Heart left ventricle (tissue), 16 donors: ENCODE data around the gene CERCAM. TPM values are rescaled to one million over a fixed set of nuclear protein-coding genes. Genes with fewer than 3 reads are reported as not detected.

ENCODE experiments used
- ATAC-seq, 4 donors: fragments of 200-7000 bp; cut with Tn5 transposase; one replicate each; pipeline ENCODE4 v1.9.1; 2020 to 2022; ENCODE audit warnings: moderate library complexity in 4 of 4, mild to moderate bottlenecking in 3 of 4, moderate number of reproducible peaks in 1 of 4
- DNase-seq, 5 donors: peaks; one replicate each; pipeline ENCODE4 v3.0.0-alpha.2; 2020
- H3K27ac ChIP-seq, 12 donors: fragments of 200-600 bp; sonication (generic) in 4 of 12; one replicate each; pipeline versions ENCODE4 v1.5.0 to v1.8.0; 2016 to 2022; ENCODE audit warnings: mild to moderate bottlenecking in 2 of 12
- H3K27me3 ChIP-seq, 9 donors: fragments of 200-600 bp; sonication (generic) in 2 of 9; one replicate each; pipeline versions ENCODE4 v1.5.1 to v1.8.0; 2016 to 2022; ENCODE audit warnings: mild to moderate bottlenecking in 3 of 9
- H3K36me3 ChIP-seq, 9 donors: fragments of 200-600 bp; sonication (generic) in 2 of 9; one replicate each; pipeline versions ENCODE4 v1.5.0 to v1.8.0; 2018 to 2022; ENCODE audit warnings: mild to moderate bottlenecking in 2 of 9
- H3K4me1 ChIP-seq, 12 donors: fragments of 200-600 bp; sonication (generic) in 4 of 12; one replicate each; pipeline versions ENCODE4 v1.5.0 to v1.8.0; 2016 to 2022; ENCODE audit warnings: mild to moderate bottlenecking in 3 of 12
- H3K4me3 ChIP-seq, 12 donors: fragments of 200-600 bp; sonication (generic) in 4 of 12; one replicate each; pipeline versions ENCODE4 v1.5.0 to v1.8.0; 2017 to 2022; ENCODE audit warnings: mild to moderate bottlenecking in 9 of 12, moderate library complexity in 4 of 12
- H3K9me3 ChIP-seq, 12 donors: fragments of 200-600 bp; sonication (generic) in 4 of 12; one replicate each; pipeline versions ENCODE4 v1.5.0 to v1.8.0; 2016 to 2022; ENCODE audit warnings: mild to moderate bottlenecking in 1 of 12
- POLR2A ChIP-seq, 2 donors: fragments of 450-650 bp; IDR thresholded peaks; one replicate each; pipeline ENCODE4 v1.6.1; 2017; ENCODE audit warnings: antibody characterized with exemption in 2 of 2, mild to moderate bottlenecking in 2 of 2, moderate library complexity in 2 of 2
- WGBS, 4 donors: extraction: QIAGEN DNeasy Blood & Tissue Kit in 2 of 4; methylation state at CpG; one replicate each; pipeline versions ENCODE4 v1.1.5 to v1.1.7; 2013 to 2018; 5-methylcytosine and 5-hydroxymethylcytosine counted together
- intact Hi-C, 10 donors: fragments of 100-400 bp; cut with DNase I; formaldehyde crosslinking; loops; one replicate each; pipeline versions ENCODE4 v1.11.1 to v1.14.2; 2022
- polyA plus RNA-seq, 2 donors: library from polyadenylated mRNA; stranded (reverse); fragments of 200-250 nt; gene quantifications; one replicate each; pipeline ENCODE4 v1.2.3, GENCODE V29; 2013
- total RNA-seq, 9 donors: library from RNA; depleted of rRNA in 2 of 9; stranded (reverse); fragments of >200 nt in 2 of 9; fragmentation: NEBNext Ultra II Directional in 3 of 9; extraction: Animal tissue kit (Norgen Biotek cat#: 25700) in 3 of 9; gene quantifications; one replicate each; pipeline versions ENCODE4 v1.1.0 to v1.2.4, GENCODE V29; 2016 to 2023
- TF ChIP-seq, protein P1 (sequence below), 12 donors: fragments of 200-600 bp; sonication (generic) in 4 of 12; IDR thresholded peaks; one replicate each; pipeline versions ENCODE4 v1.5.0 to v1.8.0; 2018 to 2022; ENCODE audit warnings: antibody characterized with exemption in 12 of 12, mild to moderate bottlenecking in 5 of 12
- donor health status: ischemic (EF 13 %, LVEDD 7.1; RV severe dilation, severe dysfunction).
- donor health status: healthy with polysubstance abuse.
- donor health status: DM: no; HTN: yes; CAD: no.
- donor health status: DM: no; HTN: no; CAD: no.
- donor health status: ischemic (EF 25% LVEDD 6.9; RV normal size, moderate dysfunction).
- donor health status: ischemic (EF 25% LVEDD 5.7; RV mildly dilated, moderate dysfunction).
- donor health status: healthy.
- donor health status: DM: yes; HTN: yes; CAD: no.
- donor health status: ischemic (EF 35%, LVEDD 5.7; RV mildly dilated, moderate dysfunction).
- donor health status: nonischemic (EF 11% LVEDD 7.7; RV severe dilation, severe dysfunction).
- donor health status: DM: yes; HTN: yes; CAD: no.
- donor health status: PGD.
- donor health status: ischemic (EF 29% LVEDD 5.4; RV normal size, mild dysfunction).
- donor health status: nonischemic (EF 23%, LVEDD 6.1; RV moderate dilation, normal function).

CERCAM gene
- total and polyA plus RNA-seq, 11 donors: 5.3 to 30.0 (median 11.4) TPM

DNA sequence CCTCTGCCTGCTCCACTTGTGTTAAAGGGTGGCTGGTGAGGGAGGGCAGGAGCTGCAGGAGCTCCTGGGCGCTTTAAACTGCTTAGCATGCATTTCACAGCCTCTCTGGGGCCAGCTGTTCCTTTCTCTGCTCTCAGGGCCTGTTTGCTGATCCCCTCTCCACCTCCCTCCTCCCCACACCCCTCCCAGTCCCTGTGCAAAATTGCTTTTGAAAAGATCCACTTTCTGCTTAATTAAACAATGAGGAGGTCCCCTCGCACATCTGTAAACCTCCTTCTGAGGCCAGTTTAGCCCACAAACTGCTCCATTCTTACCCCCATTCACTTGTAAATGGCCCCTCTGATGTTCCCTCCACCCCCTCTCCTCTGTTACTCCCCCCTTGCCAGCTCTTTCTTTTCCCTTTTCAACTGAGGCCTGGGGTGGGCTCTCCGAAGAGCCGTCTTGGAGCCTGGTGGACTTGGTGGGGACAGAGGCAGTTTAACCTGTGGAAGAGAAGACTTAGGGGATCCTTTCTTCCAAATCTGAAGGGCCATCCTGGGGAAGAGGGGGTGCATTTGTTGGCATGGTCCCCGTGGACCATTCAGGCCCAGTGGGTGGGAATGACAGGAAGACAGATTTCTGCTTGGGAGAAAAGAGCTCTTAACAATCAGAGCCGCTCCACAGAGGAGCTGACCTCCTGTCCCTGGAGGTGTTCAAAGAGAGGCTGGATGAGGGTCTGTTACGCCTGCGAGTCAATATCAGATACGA is 37.5 kb upstream of the CERCAM start:
- intact Hi-C loops: no loop called here
- no peak for ATAC-seq
- Histone ChIP-seq H3K9me3 (no peaks in the 10 kb centered on the region), H3K27me3 (no peaks in the 10 kb centered on the region), H3K27ac (no peak overlapping the region), H3K4me1 (peaks cover 0 to 10% (median 0%) of the 10 kb centered on the region in 12 donors), H3K4me3 (no peak overlapping the region), H3K36me3 (peaks cover 0 to 85% (median 68%) of the 10 kb centered on the region in 9 donors)
- DNase-seq: no peak
- TF ChIP-seq POLR2A (IDR thresholded peaks at IDR 0.05): no peak
- TF ChIP-seq, protein P1, sequence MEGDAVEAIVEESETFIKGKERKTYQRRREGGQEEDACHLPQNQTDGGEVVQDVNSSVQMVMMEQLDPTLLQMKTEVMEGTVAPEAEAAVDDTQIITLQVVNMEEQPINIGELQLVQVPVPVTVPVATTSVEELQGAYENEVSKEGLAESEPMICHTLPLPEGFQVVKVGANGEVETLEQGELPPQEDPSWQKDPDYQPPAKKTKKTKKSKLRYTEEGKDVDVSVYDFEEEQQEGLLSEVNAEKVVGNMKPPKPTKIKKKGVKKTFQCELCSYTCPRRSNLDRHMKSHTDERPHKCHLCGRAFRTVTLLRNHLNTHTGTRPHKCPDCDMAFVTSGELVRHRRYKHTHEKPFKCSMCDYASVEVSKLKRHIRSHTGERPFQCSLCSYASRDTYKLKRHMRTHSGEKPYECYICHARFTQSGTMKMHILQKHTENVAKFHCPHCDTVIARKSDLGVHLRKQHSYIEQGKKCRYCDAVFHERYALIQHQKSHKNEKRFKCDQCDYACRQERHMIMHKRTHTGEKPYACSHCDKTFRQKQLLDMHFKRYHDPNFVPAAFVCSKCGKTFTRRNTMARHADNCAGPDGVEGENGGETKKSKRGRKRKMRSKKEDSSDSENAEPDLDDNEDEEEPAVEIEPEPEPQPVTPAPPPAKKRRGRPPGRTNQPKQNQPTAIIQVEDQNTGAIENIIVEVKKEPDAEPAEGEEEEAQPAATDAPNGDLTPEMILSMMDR (IDR thresholded peaks at IDR 0.05): no peak
- WGBS, 4 donors: 83 to 89% (median 85%) methylated on average over 5 to 9 of the region's 9 CpGs

DNA sequence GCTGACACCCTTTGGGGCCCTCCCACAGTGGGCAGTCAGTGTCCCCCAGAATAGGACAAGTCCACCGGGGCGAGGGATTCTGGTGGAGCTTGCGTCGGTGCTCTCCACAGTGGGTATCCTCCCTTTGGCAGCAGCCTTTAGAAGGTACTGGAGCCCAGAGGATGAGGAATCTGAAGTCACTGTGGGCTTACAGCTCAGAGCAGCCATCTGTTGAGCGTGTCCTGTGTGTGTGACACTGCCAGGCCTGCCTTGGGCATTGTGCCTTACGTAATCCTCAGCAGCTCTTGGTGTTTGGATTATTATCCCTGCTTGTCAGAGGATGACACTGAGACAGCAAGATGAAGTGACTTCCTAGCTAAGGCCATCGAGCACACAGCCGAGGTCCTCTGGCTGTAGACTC is 36.9 kb upstream of the CERCAM start:
- H3K27me3 ChIP-seq: no peaks in the 10 kb centered on the region
- peaks cover 0 to 10% (median 0%) of the 10 kb centered on the region in 12 donors for H3K4me1 ChIP-seq
- no peak for ATAC-seq
- H3K27ac ChIP-seq: no peak overlapping the region
- no peak for DNase-seq
- no peak overlapping the region for H3K4me3 ChIP-seq
- intact Hi-C loops: no loop called here
- no peaks in the 10 kb centered on the region for H3K9me3 ChIP-seq
- peaks cover 0 to 85% (median 68%) of the 10 kb centered on the region in 9 donors for H3K36me3 ChIP-seq
- TF ChIP-seq, protein P1 (IDR thresholded peaks at IDR 0.05): no peak
- TF ChIP-seq POLR2A (IDR thresholded peaks at IDR 0.05): no peak
- WGBS, 4 donors: 89 to 96% (median 90%) methylated on average over 7 to 8 of the region's 8 CpGs

DNA sequence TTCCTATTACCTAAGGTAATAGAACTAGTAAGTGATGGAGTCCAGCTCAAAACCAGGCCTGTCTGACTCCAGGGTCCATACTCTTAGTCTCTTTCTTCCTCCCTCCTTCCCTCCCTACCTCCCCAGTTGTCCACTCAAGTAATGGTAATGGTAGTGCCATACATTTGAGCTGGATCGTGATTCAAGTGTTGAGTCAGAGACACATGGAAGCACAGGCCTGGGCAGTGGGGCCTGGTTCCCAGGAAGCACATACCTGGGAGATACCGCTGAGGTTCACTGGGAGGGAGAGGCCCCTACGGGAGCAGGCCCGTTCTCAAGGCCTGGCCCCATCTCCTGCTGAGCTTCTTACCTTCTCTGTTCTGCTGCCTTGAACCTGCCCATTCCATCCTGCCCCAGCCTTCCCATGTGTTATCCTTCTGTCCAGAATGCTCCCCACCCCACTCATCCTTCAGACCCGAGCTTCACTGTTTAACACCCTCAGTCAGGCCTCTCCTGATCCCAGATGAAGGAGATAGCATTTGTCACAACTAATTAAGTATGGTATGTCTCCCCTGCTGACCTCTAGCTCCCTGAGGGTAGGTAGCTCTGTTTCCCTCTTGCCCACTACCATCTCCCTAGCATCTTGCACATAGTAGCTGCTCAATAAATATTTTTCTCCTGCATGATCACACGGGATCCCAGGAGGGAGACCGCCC is 35.7 kb upstream of the CERCAM start:
- no peaks in the 10 kb centered on the region for H3K27me3 ChIP-seq
- no peak overlapping the region for H3K4me3 ChIP-seq
- no peak overlapping the region for H3K27ac ChIP-seq
- intact Hi-C loops: no loop called here
- peaks cover 0 to 85% (median 68%) of the 10 kb centered on the region in 9 donors for H3K36me3 ChIP-seq
- no peak for ATAC-seq
- TF ChIP-seq, protein P1 (IDR thresholded peaks at IDR 0.05): no peak
- no peak for TF ChIP-seq POLR2A (IDR thresholded peaks at IDR 0.05)
- H3K4me1 ChIP-seq: peaks cover 0 to 17% (median 0%) of the 10 kb centered on the region in 12 donors
- H3K9me3 ChIP-seq: no peaks in the 10 kb centered on the region
- 82 to 90% (median 84%) methylated on average over 7 of the region's 7 CpGs for WGBS, 4 donors
- no peak for DNase-seq
